Neutrophil (primary cell): ENCODE data around the gene DEPP1.

Experiments used
- H3K27ac ChIP-seq: fragments of 200-600 bp; sonication (generic); 2 replicates; pipeline ENCODE4 v1.5.1; 2016; ENCODE audit warnings: mild to moderate bottlenecking, moderate library complexity
- H3K27me3 ChIP-seq: fragments of 200-600 bp; sonication (generic); 2 replicates; pipeline ENCODE4 v1.6.0; 2016; ENCODE audit warnings: mild to moderate bottlenecking
- H3K36me3 ChIP-seq: fragments of 200-600 bp; sonication (generic); 2 replicates; pipeline ENCODE4 v1.5.1; 2017
- H3K4me1 ChIP-seq, 2 experiments: fragments of 200-600 bp in 1 of 2; sonication (generic) in 1 of 2; 1 replicate in 1 of 2; 2 replicates in 1 of 2; pipeline versions ENCODE4 v1.5.1 to v1.6.1; 2013 to 2016; ENCODE audit warnings: low read depth in 1 of 2, low read length in 1 of 2, mild to moderate bottlenecking in 1 of 2, moderate library complexity in 1 of 2; ENCODE audit not compliant: control insufficient read depth in 1 of 2, insufficient read depth in 1 of 2
- H3K4me3 ChIP-seq, 2 experiments: fragments of 200-600 bp in 1 of 2; sonication (generic) in 1 of 2; 1 replicate in 1 of 2; 2 replicates in 1 of 2; pipeline ENCODE4 v1.5.1; 2013 to 2016; ENCODE audit warnings: low read depth in 1 of 2, low read length in 1 of 2, mild to moderate bottlenecking in 1 of 2, moderate library complexity in 1 of 2
- H3K9me3 ChIP-seq: fragments of 200-600 bp; sonication (generic); 2 replicates; pipeline ENCODE4 v1.5.1; 2016
- CTCF ChIP-seq: fragments of 200-600 bp; sonication (generic); IDR thresholded peaks from 2 replicates; pipeline ENCODE4 v1.5.1; 2016; ENCODE audit warnings: antibody characterized with exemption

DEPP1 gene

GRCh38 chr10:45005284-45005683, 26.7 kb upstream of the DEPP1 start:
- no peak overlapping the region for H3K4me3 ChIP-seq
- H3K4me1 ChIP-seq = peaks cover 12 to 15% of the 10 kb centered on the region in 2 experiments
- TF ChIP-seq CTCF = no peak
- no peaks in the 10 kb centered on the region for H3K36me3 ChIP-seq
- no peaks in the 10 kb centered on the region for H3K27me3 ChIP-seq
- H3K27ac ChIP-seq = no peak overlapping the region
- H3K9me3 ChIP-seq = no peaks in the 10 kb centered on the region

- TF ChIP-seq CTCF = no peak
- H3K9me3 ChIP-seq = no peaks in the 10 kb centered on the region
- no peaks in the 10 kb centered on the region for H3K36me3 ChIP-seq
- H3K4me1 ChIP-seq = peaks cover 16 to 17% of the 10 kb centered on the region in 2 experiments
- H3K27ac ChIP-seq = no peak overlapping the region
- no peaks in the 10 kb centered on the region for H3K27me3 ChIP-seq
- no peak overlapping the region for H3K4me3 ChIP-seq
These were observed 26.1 kb upstream of the DEPP1 start for GRCh38 chr10:45004661-45005060.

- Histone ChIP-seq H3K9me3 (no peaks in the 10 kb centered on the region), H3K4me3 (no peak overlapping the region), H3K27ac (no peak overlapping the region), H3K36me3 (no peaks in the 10 kb centered on the region), H3K27me3 (no peaks in the 10 kb centered on the region), H3K4me1 (peaks cover 16 to 17% of the 10 kb centered on the region in 2 experiments)
- no peak for TF ChIP-seq CTCF
These were observed 24.9 kb upstream of the DEPP1 start for GRCh38 chr10:45003432-45004000.

- H3K4me1 ChIP-seq = peaks cover 19 to 20% of the 10 kb centered on the region in 2 experiments
- no peaks in the 10 kb centered on the region for H3K27me3 ChIP-seq
These were observed 23.0 kb upstream of the DEPP1 start for GRCh38 chr10:45001381-45002148.

GRCh38 chr10:45000752-45001380, 22.3 kb upstream of the DEPP1 start, which contains the start of gene ZNF22:
Gene ZNF22 (plus strand): TSS chr10:45000923. CDS start chr10:45003369, 2,446 bp downstream.
- Histone ChIP-seq H3K36me3 (no peaks in the 10 kb centered on the region), H3K27me3 (no peaks in the 10 kb centered on the region), H3K27ac (peak within 1 kb of the TSS; percentile 10), H3K9me3 (no peaks in the 10 kb centered on the region), H3K4me3 (peak within 1 kb of the TSS; percentile 65 to 67), H3K4me1 (peaks cover 22 to 27% of the 10 kb centered on the region in 2 experiments)
- no peak for TF ChIP-seq CTCF

More at GRCh38 chr10:45001381-45002148, 23.0 kb upstream of the DEPP1 start:
- Histone ChIP-seq H3K4me3 (peak overlapping the region; percentile 65 to 67), H3K36me3 (no peaks in the 10 kb centered on the region), H3K9me3 (no peaks in the 10 kb centered on the region), H3K27ac (peak overlapping the region; percentile 10)
- no peak for TF ChIP-seq CTCF
